GM18511 (cell line): ENCODE data around the gene TBL3.

Experiments
- ATAC-seq: cut with Tn5 transposase; IDR thresholded peaks from one replicate; pipeline ENCODE4 v1.9.1; 2021; ENCODE audit warnings: mild to moderate bottlenecking, moderate library complexity; ENCODE audit not compliant: unreplicated experiment

Gene TBL3

GRCh38 chr16:2013527-2013926 lies 41.7 kb downstream of the TBL3 start:
- ATAC-seq: no peak

- no peak for ATAC-seq
Observed at GRCh38 chr16:2015117-2015946, 43.5 kb downstream of the TBL3 start.

- ATAC-seq: no peak
Observed at GRCh38 chr16:2015947-2016208, 44.0 kb downstream of the TBL3 start.

- ATAC-seq: no peak
Observed at GRCh38 chr16:2016407-2016922, 44.6 kb downstream of the TBL3 start.

DNA sequence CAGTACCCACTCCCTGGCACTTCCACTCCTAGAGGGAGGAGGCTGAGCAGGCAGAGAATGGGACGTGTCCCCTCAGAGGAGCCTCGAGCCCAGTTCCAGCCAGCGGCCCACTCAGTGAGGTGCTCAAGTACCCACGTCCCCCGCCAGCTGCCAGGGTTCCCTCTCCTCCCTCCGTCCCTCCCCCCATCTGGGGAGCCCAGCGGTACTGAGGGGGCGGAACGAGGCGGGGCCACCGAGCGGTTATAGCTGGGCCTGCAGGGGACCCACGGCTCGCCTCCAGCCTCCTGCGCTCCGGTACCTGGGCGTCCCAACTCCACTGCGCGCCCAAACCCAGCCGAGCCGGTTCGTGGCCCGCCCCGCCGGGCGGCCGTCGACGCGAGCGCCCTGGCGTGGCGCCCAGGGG lies 47.7 kb downstream of the TBL3 start, which contains the start of gene NPW:
Gene NPW, plus strand, starts transcription at position 268 of the 403 bp plus-strand sequence.
- ATAC-seq: no peak

DNA sequence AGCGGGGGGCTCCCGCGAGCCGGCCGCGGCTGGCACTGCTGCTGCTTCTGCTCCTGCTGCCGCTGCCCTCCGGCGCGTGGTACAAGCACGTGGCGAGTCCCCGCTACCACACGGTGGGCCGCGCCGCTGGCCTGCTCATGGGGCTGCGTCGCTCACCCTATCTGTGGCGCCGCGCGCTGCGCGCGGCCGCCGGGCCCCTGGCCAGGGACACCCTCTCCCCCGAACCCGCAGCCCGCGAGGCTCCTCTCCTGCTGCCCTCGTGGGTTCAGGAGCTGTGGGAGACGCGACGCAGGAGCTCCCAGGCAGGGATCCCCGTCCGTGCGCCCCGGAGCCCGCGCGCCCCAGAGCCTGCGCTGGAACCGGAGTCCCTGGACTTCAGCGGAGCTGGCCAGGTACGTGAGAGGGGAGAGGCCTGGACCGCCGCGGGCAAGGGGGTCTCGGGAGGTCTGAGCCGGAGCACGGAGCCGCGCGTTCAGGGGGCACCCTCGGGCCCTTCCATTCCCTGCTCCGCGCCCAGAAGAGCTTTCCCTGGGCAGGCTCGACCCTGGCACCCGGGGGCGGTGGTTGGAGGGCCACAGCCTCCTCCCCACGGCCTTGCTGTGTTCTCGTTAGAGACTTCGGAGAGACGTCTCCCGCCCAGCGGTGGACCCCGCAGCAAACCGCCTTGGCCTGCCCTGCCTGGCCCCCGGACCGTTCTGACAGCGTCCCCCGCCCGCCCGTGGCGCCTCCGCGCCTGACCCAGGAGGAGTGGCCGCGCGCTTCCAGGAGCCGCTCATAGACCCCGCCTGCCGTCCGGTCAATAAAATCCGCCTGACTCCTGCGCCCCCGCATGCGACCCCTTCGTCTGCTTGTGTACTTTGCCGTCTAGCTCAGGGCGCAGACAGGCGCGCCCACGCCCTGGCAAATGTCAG lies 48.3 kb downstream of the TBL3 start:
- ATAC-seq: no peak

- peak; percentile 17 for ATAC-seq
Observed at GRCh38 chr16:2022723-2023091, 50.9 kb downstream of the TBL3 start.

DNA sequence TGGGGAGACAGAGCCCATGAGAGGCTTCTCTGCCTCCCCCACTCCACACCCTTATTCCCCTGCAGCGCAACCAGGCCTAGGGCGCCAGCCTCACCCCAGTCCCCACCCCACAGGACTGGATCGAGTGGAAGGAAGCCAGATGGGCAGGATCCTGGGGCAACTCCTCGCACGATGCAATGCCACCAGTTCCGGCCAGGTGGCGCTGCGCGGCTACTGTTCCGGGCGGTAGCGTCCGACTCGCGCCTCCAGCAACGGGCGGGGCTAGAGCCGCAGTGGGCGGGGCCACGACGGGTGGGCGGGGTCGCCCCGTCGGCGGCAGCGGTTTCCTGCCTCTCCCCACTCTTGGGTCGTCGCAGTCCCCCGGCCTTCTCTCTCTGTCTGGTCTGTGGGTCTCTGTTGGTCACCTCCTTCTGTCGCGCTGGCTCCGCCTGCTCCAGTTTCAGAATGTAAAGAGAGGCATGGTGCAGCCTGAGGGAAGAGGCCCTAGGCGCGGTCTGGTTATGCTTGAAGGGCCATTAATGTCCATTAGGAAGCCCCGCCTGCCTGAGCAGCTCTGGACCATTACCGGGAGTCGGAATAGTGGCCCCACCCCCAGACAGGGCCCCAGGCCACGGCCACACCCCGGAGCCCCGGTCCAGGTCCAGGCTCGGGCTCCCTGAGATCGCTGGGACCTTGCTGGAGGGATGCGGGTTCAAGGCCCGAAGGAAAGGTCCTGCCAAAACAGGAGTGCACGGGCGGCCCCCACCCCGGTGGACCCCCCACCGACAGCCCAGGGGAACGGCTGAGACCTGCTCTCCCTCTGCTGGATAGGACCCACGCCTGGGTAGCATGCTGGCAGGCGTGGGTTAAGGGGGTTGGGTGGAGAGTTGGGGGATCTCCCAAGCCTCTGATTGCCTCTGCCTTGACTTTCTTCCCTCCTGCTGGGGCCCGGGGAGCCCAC lies 51.5 kb downstream of the TBL3 start:
- peak; percentile 78 for ATAC-seq

DNA sequence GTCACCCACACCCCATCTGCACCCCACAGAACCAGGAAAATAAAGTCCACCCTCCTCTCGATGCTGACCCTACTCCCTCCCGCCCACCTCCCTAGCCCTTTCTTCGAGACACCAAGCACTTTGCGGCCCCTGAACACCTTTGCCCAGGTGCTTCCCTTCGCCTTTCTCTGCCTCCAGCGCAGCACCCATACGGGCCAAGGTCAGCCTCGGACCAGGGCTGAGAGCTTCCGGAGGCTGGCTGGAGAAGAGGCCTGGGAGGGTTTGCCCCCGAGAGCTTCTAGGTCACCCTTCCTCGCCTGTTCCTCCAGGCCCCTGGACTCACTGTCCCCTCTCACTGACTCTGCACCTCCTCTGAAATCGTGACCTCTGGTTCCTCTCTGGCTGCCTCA lies 52.2 kb downstream of the TBL3 start:
- ATAC-seq: no peak

GRCh38 chr16:2025251-2025650 lies 53.4 kb downstream of the TBL3 start:
- ATAC-seq: no peak

GRCh38 chr16:2025878-2026460 lies 54.1 kb downstream of the TBL3 start:
- ATAC-seq: no peak

DNA sequence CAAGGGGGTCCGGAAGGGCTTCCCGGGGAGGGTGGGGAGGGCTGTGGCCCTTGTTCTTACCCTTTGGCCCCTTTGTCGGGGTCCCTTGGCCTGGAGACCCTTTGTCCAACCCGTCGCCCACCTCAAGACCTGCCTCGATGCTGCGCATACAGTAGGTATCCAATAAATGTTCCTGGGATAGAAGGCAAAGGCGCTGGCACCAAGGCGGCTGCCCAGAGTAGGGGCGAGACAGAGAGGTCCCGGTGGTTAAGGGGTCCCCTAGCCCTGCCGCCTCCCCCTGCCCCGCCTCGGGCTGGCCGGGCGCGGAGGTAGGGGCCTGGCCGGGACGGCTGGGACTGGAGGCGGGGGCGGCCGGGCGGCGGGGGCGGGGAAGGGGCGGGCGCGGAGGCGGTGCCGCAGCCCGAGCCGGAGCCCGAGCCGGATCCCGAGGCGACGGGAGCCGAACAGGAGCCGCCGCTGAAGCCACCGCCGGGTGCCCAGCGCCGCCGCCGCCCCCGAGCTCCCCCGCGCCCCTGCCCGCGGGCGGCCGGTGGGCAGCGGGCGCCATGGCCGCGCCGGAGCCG lies 54.7 kb downstream of the TBL3 start, which contains the start of gene NHERF2:
Gene NHERF2, plus strand, starts transcription at position 442 of the 563 bp plus-strand sequence. Its CDS starts 104 bp downstream, at position 546.
- no peak for ATAC-seq

- no peak for ATAC-seq
Observed at GRCh38 chr16:2027024-2028010, 55.5 kb downstream of the TBL3 start.

- no peak for ATAC-seq
Observed at GRCh38 chr16:2028146-2028545, 56.3 kb downstream of the TBL3 start.

DNA sequence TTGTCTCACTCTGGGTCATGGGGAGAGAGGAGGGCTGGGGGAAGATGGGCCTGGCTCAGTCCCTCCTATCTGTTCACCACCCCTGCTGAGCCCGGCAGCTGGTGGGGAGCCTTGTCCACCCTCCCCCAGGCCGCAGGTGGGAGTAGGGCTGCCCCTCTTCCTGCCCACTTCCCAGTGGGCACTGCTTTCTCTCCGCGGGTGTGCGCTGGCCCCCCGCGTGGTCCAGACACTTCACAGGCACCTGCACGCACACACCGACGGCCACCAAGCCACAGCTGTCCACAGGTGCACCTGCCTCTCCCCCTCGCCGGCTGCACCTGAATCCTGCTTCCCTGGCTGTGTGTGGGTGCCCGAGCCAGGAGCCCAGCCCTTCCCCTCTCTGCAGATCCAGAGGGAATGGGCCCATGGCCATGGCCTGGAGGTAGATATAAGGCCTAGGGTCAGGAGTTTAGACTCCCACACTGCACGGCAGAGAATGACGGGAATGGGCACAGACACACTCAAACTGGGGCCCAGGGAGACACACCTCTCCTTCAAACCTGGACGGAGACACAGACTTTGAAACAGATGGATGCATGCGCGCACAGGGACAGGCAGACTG lies 56.9 kb downstream of the TBL3 start:
- no peak for ATAC-seq

DNA sequence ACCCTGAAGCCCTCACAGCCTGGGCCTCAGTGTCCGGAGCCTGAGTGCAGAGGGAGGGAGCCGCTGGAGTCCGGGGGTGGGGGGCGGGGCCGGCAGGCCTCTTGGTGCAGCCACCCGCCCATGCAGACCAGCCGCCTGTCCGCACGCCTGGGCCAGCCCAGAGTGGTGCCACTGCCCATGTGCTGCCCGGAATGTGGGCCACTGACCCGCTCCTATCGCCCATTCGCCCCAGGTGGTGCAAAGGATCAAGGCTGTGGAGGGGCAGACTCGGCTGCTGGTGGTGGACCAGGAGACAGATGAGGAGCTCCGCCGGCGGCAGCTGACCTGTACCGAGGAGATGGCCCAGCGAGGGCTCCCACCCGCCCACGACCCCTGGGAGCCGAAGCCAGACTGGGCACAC lies 57.5 kb downstream of the TBL3 start:
- ATAC-seq: no peak

DNA sequence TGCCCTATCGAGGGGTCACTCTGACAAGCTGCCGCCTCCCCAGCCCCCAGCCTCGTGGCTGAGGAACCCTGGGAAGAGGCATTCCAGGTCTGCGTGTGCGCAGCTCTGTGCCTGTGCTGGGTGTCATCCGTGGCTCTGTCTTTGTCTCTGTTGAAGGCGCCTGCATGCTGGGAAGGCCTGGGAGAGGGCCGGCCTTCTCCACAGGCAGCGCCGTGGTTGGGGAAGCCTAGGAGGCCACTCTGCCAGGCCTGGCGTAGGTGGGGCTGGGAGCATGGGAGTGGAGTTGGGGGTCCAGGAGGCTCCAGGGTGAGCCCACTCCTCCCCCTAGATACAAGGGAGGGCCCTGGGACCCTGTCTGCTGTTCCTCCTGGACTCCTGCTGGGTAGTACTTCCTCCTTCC lies 58.2 kb downstream of the TBL3 start:
- ATAC-seq: no peak

DNA sequence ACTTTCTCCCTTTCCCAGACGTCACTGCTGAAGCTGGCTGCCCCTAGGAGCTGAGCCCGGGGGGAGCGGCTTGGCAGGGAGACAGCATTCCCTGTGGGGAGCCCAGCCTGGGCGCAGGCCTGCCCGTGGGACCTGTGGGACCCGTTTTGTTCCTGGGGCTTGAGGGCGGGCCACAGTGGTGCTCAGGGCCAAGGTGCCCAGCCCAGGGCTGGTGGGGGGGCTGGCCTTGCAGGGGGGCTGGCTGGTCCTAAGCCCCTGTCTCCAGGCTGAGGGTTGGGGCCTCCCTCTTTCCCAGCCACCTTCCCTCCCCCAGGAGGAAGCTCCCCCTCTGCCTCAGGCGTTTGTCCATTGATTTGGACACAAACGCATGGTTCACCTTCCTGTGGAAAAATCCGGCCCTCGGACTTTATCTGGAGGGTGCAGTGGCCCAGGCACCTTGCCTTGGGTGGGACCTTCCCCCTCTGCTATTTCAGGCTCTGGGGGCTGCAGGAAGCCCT lies 59.3 kb downstream of the TBL3 start:
- ATAC-seq: no peak
